Ishikawa (cell line): Measurements from ENCODE around the gene CRNKL1.

Source experiments
- CEBPB ChIP-seq: IDR thresholded peaks from 2 replicates; pipeline ENCODE4 v1.6.1; 2012
- CREB1 ChIP-seq: IDR thresholded peaks from 2 replicates; pipeline ENCODE4 v1.6.1; 2012; ENCODE audit warnings: low read depth
- EGR1 ChIP-seq: IDR thresholded peaks from 2 replicates; pipeline ENCODE4 v1.6.1; 2012
- EP300 ChIP-seq: IDR thresholded peaks from 2 replicates; pipeline ENCODE4 v1.6.1; 2012; ENCODE audit warnings: borderline replicate concordance
- FOXM1 ChIP-seq: IDR thresholded peaks from 2 replicates; pipeline ENCODE4 v1.6.1; 2012; ENCODE audit warnings: low read depth, borderline replicate concordance
- NFIC ChIP-seq: IDR thresholded peaks from 2 replicates; pipeline ENCODE4 v1.6.1; 2012
- RAD21 ChIP-seq: IDR thresholded peaks from 2 replicates; pipeline ENCODE4 v1.6.1; 2012; ENCODE audit warnings: low read depth
- REST ChIP-seq: IDR thresholded peaks from 2 replicates; pipeline ENCODE4 v1.6.1; 2012; ENCODE audit warnings: low read depth, mild to moderate bottlenecking
- TAF1 ChIP-seq: IDR thresholded peaks from 2 replicates; pipeline ENCODE4 v1.6.1; 2012; ENCODE audit warnings: low read depth, mild to moderate bottlenecking
- TCF12 ChIP-seq: IDR thresholded peaks from 2 replicates; pipeline ENCODE4 v1.6.1; 2012; ENCODE audit warnings: low read depth
- TEAD4 ChIP-seq: IDR thresholded peaks from 2 replicates; pipeline ENCODE4 v1.6.1; 2012
- YY1 ChIP-seq: IDR thresholded peaks from 2 replicates; pipeline ENCODE4 v1.6.1; 2012; ENCODE audit warnings: low read depth
- ZBTB7A ChIP-seq: IDR thresholded peaks from 2 replicates; pipeline ENCODE4 v1.6.1; 2012; ENCODE audit warnings: low read depth
- TF ChIP-seq, protein P1 (sequence below): IDR thresholded peaks from 2 replicates; pipeline ENCODE4 v1.6.1; 2012
- TF ChIP-seq, protein P2 (sequence below): IDR thresholded peaks from 2 replicates; pipeline ENCODE4 v1.6.1; 2012

CRNKL1 gene

DNA sequence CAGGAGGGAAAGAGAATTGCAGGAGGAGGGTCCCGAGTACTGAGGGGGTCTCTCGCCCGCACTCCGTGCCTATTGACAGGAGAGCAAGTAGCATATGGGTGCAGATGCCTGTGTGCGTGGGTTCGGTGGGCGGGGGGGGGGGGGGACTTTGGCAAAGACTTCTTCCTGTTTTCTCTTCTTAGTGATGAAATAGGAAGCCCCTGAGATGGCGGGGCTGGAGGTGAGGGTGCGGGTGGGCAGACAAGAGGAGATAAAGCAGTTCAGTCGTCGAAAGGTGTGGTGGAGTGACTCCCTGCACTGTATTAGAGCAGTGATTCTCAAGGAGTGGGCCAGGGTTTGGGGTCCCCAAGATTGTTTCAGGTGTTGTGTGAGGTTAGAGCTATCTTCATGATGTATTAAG is 31.4 kb downstream of the CRNKL1 start:
- TF ChIP-seq TEAD4 (no peak), TCF12 (no peak), ZBTB7A (no peak), RAD21 (no peak), NFIC (no peak), TAF1 (no peak), REST (no peak), YY1 (no peak), FOXM1 (no peak), EGR1 (no peak), CEBPB (no peak)
- TF ChIP-seq, protein P1, sequence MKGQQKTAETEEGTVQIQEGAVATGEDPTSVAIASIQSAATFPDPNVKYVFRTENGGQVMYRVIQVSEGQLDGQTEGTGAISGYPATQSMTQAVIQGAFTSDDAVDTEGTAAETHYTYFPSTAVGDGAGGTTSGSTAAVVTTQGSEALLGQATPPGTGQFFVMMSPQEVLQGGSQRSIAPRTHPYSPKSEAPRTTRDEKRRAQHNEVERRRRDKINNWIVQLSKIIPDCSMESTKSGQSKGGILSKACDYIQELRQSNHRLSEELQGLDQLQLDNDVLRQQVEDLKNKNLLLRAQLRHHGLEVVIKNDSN: no peak
- TF ChIP-seq, protein P2, sequence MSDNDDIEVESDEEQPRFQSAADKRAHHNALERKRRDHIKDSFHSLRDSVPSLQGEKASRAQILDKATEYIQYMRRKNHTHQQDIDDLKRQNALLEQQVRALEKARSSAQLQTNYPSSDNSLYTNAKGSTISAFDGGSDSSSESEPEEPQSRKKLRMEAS: no peak

DNA sequence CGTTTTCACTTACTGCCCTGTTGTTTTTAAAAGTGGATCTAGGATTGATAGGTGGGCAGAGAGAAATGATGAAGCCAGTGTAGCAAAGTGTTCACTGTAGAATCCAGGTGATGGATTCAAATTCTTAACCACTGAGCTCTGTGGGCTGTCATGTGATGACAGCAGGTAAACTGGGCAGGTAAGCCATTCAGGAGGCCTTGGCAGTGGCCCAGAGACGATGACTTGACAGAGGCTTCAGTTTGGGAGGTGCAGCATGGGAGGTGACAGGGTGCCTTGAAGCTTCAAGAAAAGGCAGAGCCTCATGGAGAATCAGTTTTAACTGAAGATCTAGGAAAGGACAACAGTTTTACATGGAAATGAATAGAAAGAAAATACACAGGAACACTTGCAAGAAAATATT is 33.1 kb downstream of the CRNKL1 start:
- TF ChIP-seq NFIC (0 out of 2 replicates have a peak, but pooled peaks have one; percentile 9), FOXM1 (no peak)
- TF ChIP-seq, protein P1: peak; percentile 69

DNA sequence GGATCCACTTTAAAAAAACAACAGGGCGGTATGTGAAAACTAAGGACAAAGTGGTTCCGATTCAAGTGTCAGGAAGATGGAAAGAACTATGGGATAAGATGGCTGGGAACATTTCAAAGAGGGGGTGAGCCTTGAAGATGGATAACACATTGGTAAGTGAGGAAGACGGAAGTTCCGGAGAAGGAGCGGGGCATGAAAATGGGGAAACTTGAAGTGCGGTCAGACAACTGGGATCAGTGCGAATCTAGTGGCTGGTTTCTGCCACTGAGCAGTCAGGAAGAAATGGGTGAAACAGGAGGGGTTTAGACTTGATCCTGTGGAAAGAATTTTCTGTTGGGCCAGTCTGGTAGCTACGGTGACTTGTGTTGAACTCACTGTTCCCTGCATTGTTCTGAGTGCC is 33.9 kb downstream of the CRNKL1 start:
- TF ChIP-seq CEBPB: no peak

- TF ChIP-seq FOXM1 (no peak), CREB1 (no peak), TEAD4 (no peak), CEBPB (no peak), EGR1 (no peak), TAF1 (no peak), RAD21 (no peak), EP300 (no peak), REST (no peak)
- TF ChIP-seq, protein P2: no peak
- TF ChIP-seq, protein P1: no peak
Observed at GRCh38 chr20:20017844-20018185, 34.5 kb downstream of the CRNKL1 start.

DNA sequence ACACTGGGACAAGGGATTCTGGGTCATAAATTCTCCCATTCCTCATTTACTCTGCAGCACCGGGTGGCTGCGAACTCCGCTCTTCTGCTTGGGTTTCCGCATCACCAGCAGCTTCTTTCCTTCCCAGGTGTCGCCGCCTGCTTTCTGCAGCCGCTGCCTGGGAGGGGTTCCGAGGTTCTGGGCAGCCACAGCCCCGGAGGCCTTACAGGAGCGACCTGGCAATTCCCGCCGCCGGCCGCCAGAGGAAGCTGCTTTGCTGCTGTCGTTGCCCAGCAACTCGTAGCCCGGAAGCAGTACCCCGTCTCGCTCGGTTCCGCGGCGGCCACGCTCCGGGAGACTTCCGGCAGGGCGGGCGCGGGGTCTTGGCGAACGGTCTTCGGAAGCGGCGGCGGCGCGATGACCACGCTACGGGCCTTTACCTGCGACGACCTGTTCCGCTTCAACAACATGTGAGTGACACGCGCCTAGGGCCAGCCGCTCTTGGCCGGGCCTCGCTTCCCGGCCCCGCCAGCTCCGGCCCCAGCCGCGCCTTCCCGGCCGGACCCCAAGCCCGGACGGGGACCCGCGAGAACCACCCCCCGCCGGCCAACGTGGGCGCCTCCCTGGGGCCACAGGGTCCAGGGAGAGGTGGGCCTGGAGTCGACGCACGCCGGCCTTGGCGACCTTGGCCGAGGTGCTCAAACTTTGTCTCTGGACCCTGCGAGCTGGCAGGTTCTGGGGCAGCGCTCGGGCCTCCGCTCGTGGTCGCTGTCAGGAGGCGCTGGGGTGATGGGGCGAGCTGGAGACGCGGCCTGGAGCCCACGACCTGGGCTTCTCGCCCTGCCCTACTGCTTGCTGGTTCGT is 35.0 kb downstream of the CRNKL1 start, which contains the start of gene NAA20:
NAA20 (plus strand) TSS at position 362 of the 843 bp plus-strand sequence; CDS start at position 397, 35 bp downstream.
- no peak for TF ChIP-seq CREB1
- no peak for TF ChIP-seq TEAD4
- no peak for TF ChIP-seq REST
- TF ChIP-seq, protein P1: no peak
- TF ChIP-seq YY1: peak; percentile 38; the same call in 1 of the 2 replicates
- TF ChIP-seq TCF12: peak; percentile 72
- TF ChIP-seq EGR1: no peak
- TF ChIP-seq ZBTB7A: no peak
- TF ChIP-seq TAF1: peak; percentile 66
- no peak for TF ChIP-seq FOXM1
- peak; percentile 39; the same call in 1 of the 2 replicates for TF ChIP-seq RAD21
- TF ChIP-seq EP300: no peak
- no peak for TF ChIP-seq CEBPB
- TF ChIP-seq NFIC: no peak
- TF ChIP-seq, protein P2: peak; percentile 87
